ENCODE data around the gene GNB4. TPM values are rescaled to one million over a fixed set of nuclear protein-coding genes. Genes with fewer than 3 reads are reported as not detected.

GNB4 gene
- 51.2 and 55.9 TPM in 2 replicates for total RNA-seq

GRCh38 chr3:179451265-179452175, at the start of gene GNB4:
Gene GNB4 (minus strand): TSS chr3:179451470. CDS start chr3:179426200, 25,270 bp downstream.

GRCh38 chr3:179347345-179348194, 103.7 kb downstream of the GNB4 start, which contains the start of gene MFN1:
Gene MFN1 (plus strand): TSS chr3:179347709. CDS start chr3:179348852, 1,143 bp downstream.

Other genes starting within 250 kb of the GNB4 start
- 0.71 and 2.9 TPM in 2 replicates for gene KCNMB3, start 200.4 kb downstream of the GNB4 start, total RNA-seq
- gene ZNF639, start 128.4 kb downstream of the GNB4 start, total RNA-seq: 38.6 and 40.4 TPM in 2 replicates
- gene MFN1, start 103.8 kb downstream of the GNB4 start, total RNA-seq: 38.9 and 40.4 TPM in 2 replicates
- 58.5 and 97.1 TPM in 2 replicates for gene ACTL6A, start 111.5 kb upstream of the GNB4 start, total RNA-seq
- gene MRPL47, start 153.2 kb upstream of the GNB4 start, total RNA-seq: 30.3 and 38.6 TPM in 2 replicates
- gene NDUFB5, start 153.3 kb upstream of the GNB4 start, total RNA-seq: 81.6 and 93.6 TPM in 2 replicates
- 10.3 and 15.9 TPM in 2 replicates for gene USP13, start 201.6 kb upstream of the GNB4 start, total RNA-seq